Endothelial cell of umbilical vein (primary cell): ENCODE results near the gene CDX2. TPM values are rescaled to one million over a fixed set of nuclear protein-coding genes. Genes with fewer than 3 reads are reported as not detected.

ENCODE experiments used
- BruUV-seq: library from RNA; stranded (reverse); fragments of 400-500 nt; replicated peaks from 2 replicates; lab custom pipeline; 2021; lab: Mats Ljungman, UMichigan
- CTCF ChIA-PET: fragments of 300-600, 350-600 bp; sonication (Branson Sonifier 250); formaldehyde crosslinking; loops from one replicate; lab custom pipeline; 2021; ENCODE audit warnings: antibody characterized with exemption, inconsistent platforms; lab: Charles Lee
- POLR2A ChIA-PET: fragments of 300-600, 350-600 bp; sonication (Branson Sonifier 250); formaldehyde crosslinking; loops from one replicate; lab custom pipeline; 2021; ENCODE audit warnings: antibody characterized with exemption, inconsistent platforms; lab: Charles Lee
- DNase-seq: peaks from one replicate; pipeline ENCODE4 v3.0.0-alpha.2; 2011; ENCODE audit warnings: low read depth, low spot score
- FAIRE-seq: peaks from 2 replicates; lab custom pipeline; 2011; peaks lifted over from hg19 to GRCh38; lab: Jason Lieb, UNC
- H2AFZ ChIP-seq: 2 replicates; pipeline ENCODE4 v1.6.0; 2012; ENCODE audit warnings: low read depth, low read length, control low read depth, inconsistent platforms
- H3K27ac ChIP-seq: 2 replicates; pipeline ENCODE4 v1.5.1; 2011; ENCODE audit warnings: low read depth, mild to moderate bottlenecking, control low read depth, low read length, moderate library complexity; ENCODE audit not compliant: insufficient read depth
- H3K27me3 ChIP-seq, 2 experiments: 2 replicates each; pipeline versions ENCODE4 v1.6.0 to v1.6.1; 2011; ENCODE audit warnings: low read length in 2 of 2, mixed read lengths in 1 of 2; ENCODE audit not compliant: control insufficient read depth in 2 of 2, insufficient read depth in 2 of 2
- H3K36me3 ChIP-seq, 2 experiments: 2 replicates in 1 of 2; 3 replicates in 1 of 2; pipeline ENCODE4 v1.5.1; 2011; ENCODE audit warnings: low read length in 2 of 2, mild to moderate bottlenecking in 1 of 2, moderate library complexity in 1 of 2; ENCODE audit not compliant: control insufficient read depth in 2 of 2, insufficient read depth in 2 of 2; ENCODE audit errors: extremely low read depth in 1 of 2
- H3K4me1 ChIP-seq: 3 replicates; pipeline ENCODE4 v1.5.1; 2011; ENCODE audit warnings: mild to moderate bottlenecking, low read length; ENCODE audit not compliant: control insufficient read depth, insufficient read depth; ENCODE audit errors: extremely low read depth
- H3K4me2 ChIP-seq: 2 replicates; pipeline ENCODE4 v1.6.1; 2011; ENCODE audit warnings: low read length, control low read depth, mixed read lengths; ENCODE audit not compliant: insufficient read depth
- H3K4me3 ChIP-seq, 3 experiments: fragments of 200-600 bp in 1 of 3; sonication (generic), shearing (Covaris generic) in 1 of 3; replicated peaks in 1 of 3; 2 replicates each; pipeline ENCODE4 v1.5.1; 2011 to 2016; ENCODE audit warnings: control low read depth in 3 of 3, low read length in 3 of 3, mild to moderate bottlenecking in 2 of 3, inconsistent platforms in 1 of 3, low read depth in 1 of 3, moderate library complexity in 1 of 3; ENCODE audit not compliant: insufficient read depth in 1 of 3
- H3K79me2 ChIP-seq: 2 replicates; pipeline ENCODE4 v1.6.0; 2012; ENCODE audit warnings: low read length, inconsistent platforms; ENCODE audit not compliant: control insufficient read depth, insufficient read depth
- H3K9ac ChIP-seq: replicated peaks from 2 replicates; pipeline ENCODE3; 2011; ENCODE audit warnings: low read length, control low read depth; ENCODE audit not compliant: insufficient read depth; ENCODE audit errors: extremely low read depth
- H3K9me1 ChIP-seq: replicated peaks from 3 replicates; pipeline ENCODE4 v1.6.0; 2011; ENCODE audit warnings: mild to moderate bottlenecking, low read length; ENCODE audit not compliant: control insufficient read depth, insufficient read depth; ENCODE audit errors: extremely low read depth
- H3K9me3 ChIP-seq: replicated peaks from 2 replicates; pipeline ENCODE4 v1.5.1; 2012; ENCODE audit warnings: low read length, inconsistent platforms; ENCODE audit not compliant: control insufficient read depth, insufficient read depth
- H4K20me1 ChIP-seq: replicated peaks from 2 replicates; pipeline ENCODE3; 2011; ENCODE audit warnings: mild to moderate bottlenecking, low read length; ENCODE audit not compliant: control insufficient read depth, insufficient read depth; ENCODE audit errors: extremely low read depth
- CTCF ChIP-seq, 2 donors: IDR thresholded peaks; 1 replicate in 1 of 2; 2 replicates in 1 of 2; pipeline ENCODE4 v1.5.1; 2011; ENCODE audit warnings: low read length in 2 of 2, mild to moderate bottlenecking in 2 of 2, moderate library complexity in 2 of 2, control low read depth in 1 of 2, inconsistent platforms in 1 of 2, low read depth in 1 of 2; ENCODE audit not compliant: insufficient read depth in 1 of 2; ENCODE audit errors: extremely low read depth in 1 of 2
- EZH2 ChIP-seq: IDR thresholded peaks from 2 replicates; pipeline ENCODE4 v1.6.1; 2012; ENCODE audit warnings: borderline replicate concordance, low read depth, mild to moderate bottlenecking, moderate library complexity, low read length, inconsistent platforms; ENCODE audit not compliant: severe bottlenecking
- GATA2 ChIP-seq: IDR thresholded peaks from 2 replicates; pipeline ENCODE4 v1.7.0; 2011; ENCODE audit warnings: low read depth, mild to moderate bottlenecking, moderate library complexity, mixed read lengths, low read length; ENCODE audit not compliant: insufficient read length, insufficient read depth
- JUN ChIP-seq: IDR thresholded peaks from 2 replicates; pipeline ENCODE4 v1.6.1; 2011; ENCODE audit warnings: borderline replicate concordance, low read depth; ENCODE audit not compliant: insufficient read length, insufficient read depth
- MYC ChIP-seq: IDR thresholded peaks from one replicate; pipeline ENCODE4 v1.6.1; 2011; ENCODE audit warnings: mild to moderate bottlenecking, low read depth, low read length
- POLR2A ChIP-seq: IDR thresholded peaks from 2 replicates; pipeline ENCODE4 v1.6.1; 2012; ENCODE audit warnings: low read depth, mild to moderate bottlenecking, control low read depth, low read length
- POLR2AphosphoS5 ChIP-seq: IDR thresholded peaks from 2 replicates; pipeline ENCODE4 v1.6.1; 2012; ENCODE audit warnings: low read depth, mild to moderate bottlenecking, control low read depth, low read length, moderate library complexity; ENCODE audit not compliant: insufficient read depth
- dilution Hi-C: fragments of 300-500 bp; cut with MboI; formaldehyde crosslinking; loops from one replicate; pipeline ENCODE4 v1.15.0; 2019; ENCODE audit warnings: low sequenced_read_pairs; ENCODE audit not compliant: extremely low pct_ligation_motif_present
- intact Hi-C: fragments of 100-400 bp; cut with micrococcal nuclease; formaldehyde crosslinking; loops from one replicate; pipeline ENCODE4 v1.10.0; 2022
- polyA plus RNA-seq, 4 experiments: library from polyadenylated mRNA; depleted of rRNA in 3 of 4; stranded (reverse) in 3 of 4; unstranded in 1 of 4; fragments of >200 nt; gene quantifications; 2 replicates each; pipeline versions ENCODE4 v1.2.1 to v1.2.3, GENCODE V29; 2011 to 2012; ENCODE audit warnings: missing spikeins in 1 of 4
- total RNA-seq: library from RNA; stranded (reverse); gene quantifications from 2 replicates; pipeline ENCODE4 v1.2.3, GENCODE V29; 2021

Gene CDX2
- total and polyA plus RNA-seq, 2 donors (not counting 3 experiments of a cell fraction or from before 2014, with no cell fraction given) = not detected

- Histone ChIP-seq H3K4me2 (no peak overlapping the region), H3K79me2 (no peaks in the 10 kb centered on the region), H3K36me3 (no peaks in the 10 kb centered on the region), H3K4me3 (no peak overlapping the region), H3K9me1 (no peaks in the 10 kb centered on the region), H4K20me1 (no peaks in the 10 kb centered on the region), H3K27ac (no peak overlapping the region), H3K9ac (no peak overlapping the region), H3K9me3 (no peaks in the 10 kb centered on the region), H2AFZ (no peak overlapping the region), H3K27me3 (peaks cover 55 to 69% of the 10 kb centered on the region in 2 experiments), H3K4me1 (no peaks in the 10 kb centered on the region)
- DNase-seq (no peak), FAIRE-seq (no peak)
- dilution Hi-C loops = no loop called here
- BruUV-seq = no TSS peak
- no peak for TF ChIP-seq JUN
- no peak for TF ChIP-seq POLR2A
- no peak for TF ChIP-seq CTCF (IDR thresholded peaks at IDR 0.05; ENCODE audit: extremely low read depth in 1 of 2, insufficient read depth in 1 of 2, low read depth in 1 of 2, low read length in 2 of 2)
- no peak for TF ChIP-seq POLR2AphosphoS5
- TF ChIP-seq MYC = no peak
- TF ChIP-seq EZH2 = no peak
- no peak for TF ChIP-seq GATA2
- ChIA-PET POLR2A (no interaction called here), CTCF (no interaction called here)
- intact Hi-C loops = no loop called here
Observed at GRCh38 chr13:27929868-27930267, 39.2 kb downstream of the CDX2 start.
